Islet of Langerhans (tissue), 1 donor: Measurements from ENCODE around the gene SSNA1.
A peak's percentile ranks its signal among the peaks of the same experiment; 100 is the strongest.

Experiments
- FAIRE-seq: peaks from one replicate; lab custom pipeline; 2011; peaks lifted over from hg19 to GRCh38; lab: Jason Lieb, UNC

SSNA1 gene

DNA sequence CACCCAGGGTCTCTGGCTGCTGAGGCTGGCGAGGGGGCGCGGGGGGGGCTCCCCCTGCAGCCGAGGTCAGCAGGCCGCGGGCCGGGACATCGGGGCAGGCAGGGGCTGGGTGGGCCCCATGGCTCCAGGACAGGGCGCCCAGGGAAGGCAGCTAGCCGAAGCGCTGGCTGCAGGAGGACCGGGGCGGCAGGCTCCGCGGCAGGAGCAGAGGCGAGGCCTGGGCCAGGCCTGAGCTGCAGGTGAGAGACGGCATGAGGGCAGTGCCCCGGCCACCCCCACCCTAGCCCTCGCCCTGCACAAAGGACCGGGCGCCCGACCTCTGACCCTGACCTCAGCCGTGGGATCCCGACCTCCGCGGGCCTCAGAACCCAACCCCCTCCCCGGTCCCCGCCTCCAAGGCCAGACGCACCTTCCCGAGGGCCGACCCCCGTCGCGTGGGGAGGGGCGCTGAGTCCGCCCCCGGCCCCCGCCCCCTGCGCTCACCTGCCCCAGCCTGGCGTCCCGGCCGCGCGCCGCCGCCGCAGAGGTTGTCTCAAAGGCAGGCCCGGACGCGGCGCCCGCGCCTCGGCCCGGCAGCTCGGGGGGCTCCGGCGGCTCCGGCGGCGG is 33.1 kb downstream of the SSNA1 start:
- no peak for FAIRE-seq

DNA sequence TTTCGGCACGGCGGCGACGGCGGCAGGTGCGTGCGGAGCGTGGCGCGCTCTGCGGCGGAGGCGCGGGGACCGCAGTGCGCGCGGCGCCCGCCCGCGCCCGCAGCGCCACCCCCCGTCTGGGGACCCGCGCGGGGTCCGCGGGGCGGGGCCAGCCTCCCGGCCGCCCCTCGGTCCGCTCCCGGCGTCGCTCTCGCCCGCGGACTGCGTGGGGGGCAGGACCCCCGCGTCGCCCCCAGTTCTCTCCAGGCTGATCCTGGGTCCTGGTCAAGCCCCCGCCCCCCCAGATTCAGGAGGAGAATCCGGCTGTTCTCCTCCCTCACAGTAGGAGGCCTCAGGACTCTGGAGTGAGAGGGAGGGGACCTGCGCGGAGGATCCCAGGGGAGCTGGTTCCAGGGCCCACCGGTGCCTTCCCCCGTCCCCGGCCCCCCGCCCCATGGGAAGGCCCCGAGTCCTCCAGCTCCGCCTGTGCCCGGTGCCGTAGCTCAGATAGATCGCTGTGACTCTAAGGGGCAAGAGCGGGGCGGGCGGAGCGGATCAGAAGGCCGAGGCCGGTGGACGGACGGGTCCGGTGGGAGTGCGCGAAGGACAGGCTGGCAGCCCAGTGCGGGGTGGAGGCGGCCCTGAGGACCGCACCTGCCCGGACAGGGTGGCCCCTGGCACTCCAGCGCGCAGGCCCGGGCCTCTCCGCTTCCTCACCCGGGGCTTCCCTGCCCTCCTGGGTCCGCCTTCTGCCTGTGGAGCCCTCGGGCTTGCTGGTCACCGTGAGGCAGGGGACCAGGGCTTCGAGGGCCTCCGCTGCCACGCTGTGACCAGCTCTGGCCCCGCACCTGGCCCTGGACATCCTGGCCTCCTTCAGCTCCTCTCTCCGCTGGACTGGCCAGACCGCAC is 34.0 kb downstream of the SSNA1 start, which contains the start of gene RNF208:
Gene RNF208, minus strand, starts transcription at position 51 of the 888 bp plus-strand sequence. CDS start 1,028 bp downstream, outside the sequence.
- no peak for FAIRE-seq

DNA sequence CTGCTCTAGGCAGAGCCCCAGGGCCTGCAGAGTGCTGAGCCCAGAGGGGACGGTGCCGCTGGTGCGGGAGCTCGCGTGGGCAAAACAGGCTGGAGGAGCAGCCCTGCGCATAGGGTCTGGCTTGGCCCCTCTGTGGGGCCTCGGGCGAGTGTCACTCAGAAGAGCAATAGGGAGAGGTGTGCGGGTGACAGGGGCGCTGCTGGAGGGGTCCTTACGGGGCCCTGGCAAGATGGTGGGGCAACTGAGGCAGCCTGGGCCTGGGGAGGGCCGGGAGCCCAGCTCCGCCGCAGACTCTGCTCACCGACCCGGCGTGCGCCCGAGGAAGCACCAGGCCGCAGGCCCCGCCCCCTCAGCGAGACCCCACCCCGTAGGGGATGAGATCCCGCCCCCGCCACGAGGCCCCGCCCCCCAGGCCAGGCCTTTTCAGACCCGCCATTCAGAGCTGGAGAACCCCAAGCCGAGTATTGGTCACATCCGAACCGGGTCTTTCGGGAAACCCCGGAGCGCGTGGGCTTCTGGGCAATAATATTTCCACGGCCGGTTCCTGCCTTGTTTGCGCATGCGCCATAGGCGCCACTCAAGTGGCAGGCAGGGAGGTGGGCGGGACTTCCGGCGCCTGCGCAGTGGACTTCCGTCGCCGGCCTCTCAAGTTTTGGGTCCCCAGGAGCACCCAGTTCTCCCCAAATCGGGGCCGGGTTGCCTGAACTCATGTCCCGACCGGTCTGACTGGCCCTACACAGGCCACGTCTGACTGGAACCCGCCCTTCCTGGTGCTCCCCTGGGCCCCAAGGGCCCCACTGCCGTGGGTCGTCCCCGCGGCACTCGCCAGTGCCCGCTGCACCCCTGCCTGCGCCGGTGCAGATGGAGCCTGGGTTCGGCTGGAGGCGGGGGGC is 34.8 kb downstream of the SSNA1 start:
- FAIRE-seq, result peak; percentile 27

DNA sequence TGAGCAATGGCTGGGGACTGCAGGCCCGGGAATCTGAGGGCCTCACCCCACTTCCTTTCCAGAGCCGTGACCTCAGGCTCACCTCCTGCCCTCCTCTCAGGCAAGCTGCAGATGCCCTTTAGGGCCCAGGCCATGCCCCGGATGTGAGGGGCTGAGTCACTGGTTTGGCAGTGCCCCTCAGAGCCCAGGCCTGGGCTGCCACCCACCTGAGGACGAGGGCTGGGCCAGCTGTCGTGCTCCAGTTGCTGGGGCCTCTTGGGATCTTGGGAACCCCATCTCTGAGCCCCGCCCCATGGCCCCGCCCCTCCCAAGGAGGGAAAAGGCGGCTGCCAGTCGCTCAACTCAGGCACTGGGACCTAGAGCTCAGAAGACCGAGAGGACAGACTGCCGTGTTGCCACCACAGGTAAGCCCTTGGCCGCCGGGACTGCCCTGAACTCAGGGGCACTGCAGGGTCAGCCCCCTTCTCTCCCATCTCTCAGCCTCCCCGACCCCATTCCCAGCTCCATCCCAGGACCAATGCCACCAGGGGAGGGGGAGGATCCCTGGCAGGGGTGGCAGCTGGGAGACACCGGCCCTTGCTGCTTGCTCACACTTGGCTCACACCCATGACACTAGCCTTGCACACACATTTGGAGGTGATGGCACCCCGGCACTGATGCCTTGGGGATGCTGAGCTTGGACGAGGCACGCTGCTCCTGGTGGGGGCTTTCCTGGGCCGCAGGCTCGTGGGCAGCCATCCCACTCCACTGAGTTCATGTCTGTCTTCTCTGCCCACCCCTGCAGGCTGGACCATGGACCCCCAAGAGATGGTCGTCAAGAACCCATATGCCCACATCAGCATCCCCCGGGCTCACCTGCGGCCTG is 36.6 kb downstream of the SSNA1 start, which contains the start of gene CYSRT1:
Gene CYSRT1, plus strand, starts transcription at position 345 of the 865 bp plus-strand sequence. Its CDS starts 448 bp downstream, at position 793.
- FAIRE-seq, result no peak

DNA sequence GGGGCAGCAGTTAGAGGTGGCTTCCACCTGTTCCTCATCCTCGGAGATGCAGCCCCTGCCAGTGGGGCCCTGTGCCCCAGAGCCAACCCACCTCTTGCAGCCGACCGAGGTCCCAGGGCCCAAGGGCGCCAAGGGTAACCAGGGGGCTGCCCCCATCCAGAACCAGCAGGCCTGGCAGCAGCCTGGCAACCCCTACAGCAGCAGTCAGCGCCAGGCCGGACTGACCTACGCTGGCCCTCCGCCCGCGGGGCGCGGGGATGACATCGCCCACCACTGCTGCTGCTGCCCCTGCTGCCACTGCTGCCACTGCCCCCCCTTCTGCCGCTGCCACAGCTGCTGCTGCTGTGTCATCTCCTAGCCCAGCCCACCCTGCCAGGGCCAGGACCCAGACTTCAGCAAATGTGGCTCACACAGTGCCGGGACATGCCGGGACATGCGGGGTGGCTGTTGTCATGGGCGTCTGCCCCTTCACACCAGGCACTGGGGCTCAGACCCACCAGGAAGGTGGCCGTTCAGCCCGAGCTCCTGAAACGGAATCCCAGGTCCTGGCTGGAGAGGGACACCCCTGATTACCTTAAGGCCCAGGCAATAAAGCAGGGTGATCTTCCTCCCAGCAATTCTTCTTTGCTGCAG is 37.3 kb downstream of the SSNA1 start:
- FAIRE-seq, result no peak

DNA sequence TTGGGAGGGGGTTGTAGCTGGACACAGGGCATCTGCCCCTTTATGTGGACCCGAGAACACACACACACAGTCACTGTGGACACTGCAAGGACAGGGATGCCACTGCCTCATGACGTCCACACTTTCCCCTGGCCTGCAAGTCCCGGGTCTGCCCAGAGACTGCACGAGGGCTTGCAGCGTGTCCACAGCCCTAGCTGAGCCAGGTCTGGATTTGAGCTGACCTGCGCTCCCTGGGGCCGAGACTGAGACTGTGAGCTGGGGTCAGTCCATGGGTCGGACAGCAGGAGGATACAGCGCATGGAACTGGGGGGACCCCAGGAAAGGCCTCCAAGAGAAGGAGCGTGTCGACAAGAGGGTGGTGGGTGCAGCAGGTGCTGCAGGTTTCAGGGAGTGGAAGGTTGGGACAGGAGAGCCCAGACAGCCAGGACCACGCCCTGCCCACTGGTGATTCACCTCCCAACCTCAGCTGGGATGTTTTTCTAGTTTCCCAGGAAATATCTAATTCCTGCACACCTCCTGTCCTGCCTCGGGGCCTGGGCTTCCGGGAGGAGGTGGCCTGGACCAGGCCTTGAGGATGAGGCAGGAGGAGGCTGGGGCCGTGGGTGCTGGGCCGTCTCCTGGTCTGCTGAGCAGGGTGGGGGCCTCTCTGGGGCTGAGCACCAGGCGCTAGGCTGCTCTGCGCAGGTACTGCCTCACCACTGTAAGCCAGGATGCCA is 38.0 kb downstream of the SSNA1 start:
- FAIRE-seq, result no peak

DNA sequence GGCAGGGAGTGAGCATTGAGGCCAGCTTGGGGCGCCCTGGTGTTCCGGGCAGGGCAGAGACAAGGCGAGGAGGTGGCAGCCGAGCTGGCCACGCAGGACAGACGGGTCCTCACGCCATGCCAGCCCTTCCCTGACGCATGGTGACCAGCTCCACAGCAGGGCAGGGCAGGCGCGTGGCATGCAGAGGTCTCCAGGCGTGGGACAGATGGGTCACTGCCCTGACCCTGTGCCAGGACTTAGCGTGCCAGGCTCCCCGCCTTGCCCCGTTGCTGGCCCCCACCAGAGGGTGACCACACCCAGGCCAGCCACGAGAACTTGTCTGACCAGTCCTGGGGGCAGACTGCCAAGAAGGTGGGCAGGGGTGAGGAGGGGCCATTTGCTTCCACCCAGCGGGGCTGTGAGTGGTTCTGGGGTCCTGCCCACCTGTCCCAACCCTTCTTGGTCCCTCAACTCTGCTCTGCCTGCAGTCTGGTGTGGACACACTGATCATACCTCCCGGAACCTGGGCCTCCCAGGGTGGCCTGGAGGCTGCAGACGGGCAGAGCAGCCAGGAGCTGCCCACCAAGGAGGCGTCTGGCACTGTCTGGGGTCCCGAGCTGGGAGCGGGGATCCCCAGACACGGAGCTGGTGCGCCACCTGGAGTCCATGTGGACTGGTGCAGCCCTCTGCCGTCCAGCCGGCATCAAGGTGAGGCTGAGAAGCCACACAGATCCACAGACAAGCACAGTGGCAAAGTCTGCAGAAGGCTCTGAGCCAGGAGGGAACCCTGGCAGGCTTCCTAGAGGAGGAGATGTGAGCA is 38.8 kb downstream of the SSNA1 start, which contains the start of gene RNF224:
Gene RNF224, plus strand, starts transcription at position 449 of the 799 bp plus-strand sequence. CDS start 834 bp downstream, outside the sequence.
- FAIRE-seq, result no peak

DNA sequence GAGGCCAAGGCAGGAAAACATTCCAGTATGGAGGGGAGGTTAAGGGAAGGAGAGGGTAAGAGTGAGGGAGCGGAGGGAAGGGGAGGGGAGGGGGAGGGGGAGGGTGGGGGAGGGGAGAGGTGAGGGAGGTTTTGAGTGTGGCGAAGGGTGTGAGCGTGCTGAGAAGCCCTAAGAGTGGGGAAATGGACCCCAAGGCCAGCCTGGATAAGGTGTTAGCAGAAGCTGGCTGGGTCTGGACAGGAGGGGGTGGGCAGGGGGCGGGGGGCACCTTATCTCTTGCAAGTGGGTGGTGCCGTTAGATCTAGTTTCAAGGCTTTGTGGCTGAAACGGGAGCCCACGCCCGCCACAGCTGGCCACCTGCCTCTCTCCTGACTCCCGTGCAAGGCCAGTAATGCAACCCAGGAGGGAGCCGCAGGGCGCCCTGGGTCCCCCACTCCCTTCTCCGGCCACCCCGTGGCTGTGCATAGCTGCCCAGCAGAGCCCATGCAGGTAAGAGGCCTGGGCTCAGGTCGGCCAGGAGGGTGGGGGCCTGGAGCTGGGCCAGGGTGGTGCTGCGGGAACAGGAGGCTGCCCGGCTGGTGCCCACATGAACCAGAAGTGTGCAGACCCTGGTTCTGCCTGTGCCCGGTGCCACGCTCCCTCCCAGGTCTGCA is 39.5 kb downstream of the SSNA1 start:
- no peak for FAIRE-seq

DNA sequence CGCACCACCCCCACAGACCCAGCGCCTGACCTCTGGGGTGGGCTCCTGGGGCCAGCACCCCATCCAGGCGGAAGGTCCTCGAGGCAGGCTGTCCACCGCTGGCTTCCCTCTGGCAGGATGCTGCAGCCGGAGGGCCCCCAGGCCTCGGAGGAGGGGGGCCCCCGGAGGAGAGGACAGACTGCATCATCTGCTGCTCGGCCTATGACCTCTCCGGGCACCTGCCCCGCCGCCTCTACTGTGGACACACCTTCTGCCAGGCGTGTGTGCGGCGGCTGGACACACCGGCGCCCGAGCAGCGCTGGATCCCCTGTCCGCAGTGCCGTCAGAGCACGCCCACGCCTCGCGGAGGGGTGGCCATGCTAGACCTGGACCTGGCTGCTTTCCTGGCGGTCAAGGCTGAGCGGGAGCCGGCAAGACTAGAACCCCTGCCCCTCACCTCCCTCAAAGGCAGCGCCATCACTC is 40.1 kb downstream of the SSNA1 start:
- FAIRE-seq, result no peak

DNA sequence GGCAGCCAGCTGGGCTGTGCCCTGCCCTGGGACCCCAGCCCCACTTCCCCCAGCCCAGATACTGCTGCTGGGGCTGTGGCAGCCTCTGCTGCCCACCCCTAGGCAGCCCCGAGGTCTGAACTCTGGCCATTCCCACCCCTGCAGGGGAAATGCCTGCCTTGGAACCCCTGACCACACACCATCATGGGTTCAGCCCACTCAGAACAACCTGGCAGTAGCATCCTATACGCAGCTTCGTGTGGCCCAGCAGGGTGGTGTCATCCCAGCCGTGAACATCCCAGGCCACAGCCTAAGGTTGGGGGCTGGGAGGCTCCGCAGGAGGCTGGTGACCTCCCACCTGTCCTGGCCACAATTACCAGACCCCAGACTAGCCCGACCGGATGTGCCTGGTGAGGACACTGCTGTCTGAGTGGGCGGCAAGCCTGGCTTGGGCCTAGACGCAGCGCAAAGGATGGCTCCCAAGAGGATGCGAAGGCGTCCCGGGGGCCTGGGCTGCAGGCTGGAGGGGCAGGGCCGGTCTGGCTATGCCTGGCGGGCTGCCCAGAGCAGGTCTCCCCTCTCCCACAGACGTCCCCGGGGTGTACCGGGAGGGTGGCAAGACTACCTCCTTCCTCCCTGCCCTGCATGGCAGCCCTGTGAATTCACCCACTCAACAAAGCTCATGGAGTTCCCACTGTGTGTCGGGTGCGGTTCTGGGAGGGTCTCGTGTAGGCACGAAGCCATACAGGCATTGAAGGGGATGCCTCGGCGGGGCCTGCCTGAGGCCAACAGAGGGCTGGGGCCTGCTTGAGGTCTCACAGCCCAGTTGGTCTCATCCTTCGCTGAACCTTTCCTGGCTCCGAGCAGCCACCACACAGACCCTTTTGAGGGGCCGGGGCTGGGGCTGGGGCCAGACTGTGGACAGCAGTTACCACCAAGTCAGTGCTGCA is 40.8 kb downstream of the SSNA1 start:
- FAIRE-seq, result no peak

DNA sequence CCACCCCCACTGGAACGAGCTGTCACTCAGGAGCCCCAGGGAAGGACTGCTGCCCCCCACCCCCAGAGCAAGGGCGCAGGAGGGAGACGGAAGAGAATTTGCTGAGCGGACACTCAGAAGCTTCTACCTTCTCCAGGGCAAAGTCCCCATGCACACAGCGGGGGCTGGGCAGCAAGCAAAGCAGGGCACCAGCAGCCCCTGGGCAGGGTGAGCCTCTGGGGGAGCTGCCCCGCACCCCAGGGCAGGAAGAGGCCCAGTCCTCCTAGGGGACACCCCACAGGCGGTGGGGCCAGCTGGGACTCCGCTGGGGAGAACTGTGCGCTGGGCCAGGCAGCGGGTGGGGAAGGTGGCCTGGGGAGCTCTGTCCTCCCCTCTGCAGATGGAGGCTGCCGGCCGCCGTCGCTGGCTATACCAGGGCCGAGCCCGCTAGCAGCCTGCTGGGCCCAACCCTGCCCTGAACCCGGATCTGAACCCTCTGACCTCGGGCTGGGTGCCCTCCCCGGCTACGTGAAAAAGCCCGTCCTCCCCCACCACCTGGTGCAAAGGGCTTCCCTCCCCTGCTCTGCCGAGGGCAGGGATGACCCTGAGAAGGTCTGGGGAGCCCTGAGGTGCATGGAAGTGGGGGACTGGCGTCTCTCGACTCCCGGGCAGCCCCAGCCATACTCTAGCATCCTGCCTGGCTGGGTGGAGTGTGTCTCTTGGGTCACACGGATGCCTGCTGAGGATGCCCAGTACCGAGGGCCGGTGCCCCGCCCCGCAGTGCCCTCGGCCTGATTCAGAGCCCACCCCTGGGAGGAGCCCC is 41.6 kb downstream of the SSNA1 start:
- FAIRE-seq, result no peak

DNA sequence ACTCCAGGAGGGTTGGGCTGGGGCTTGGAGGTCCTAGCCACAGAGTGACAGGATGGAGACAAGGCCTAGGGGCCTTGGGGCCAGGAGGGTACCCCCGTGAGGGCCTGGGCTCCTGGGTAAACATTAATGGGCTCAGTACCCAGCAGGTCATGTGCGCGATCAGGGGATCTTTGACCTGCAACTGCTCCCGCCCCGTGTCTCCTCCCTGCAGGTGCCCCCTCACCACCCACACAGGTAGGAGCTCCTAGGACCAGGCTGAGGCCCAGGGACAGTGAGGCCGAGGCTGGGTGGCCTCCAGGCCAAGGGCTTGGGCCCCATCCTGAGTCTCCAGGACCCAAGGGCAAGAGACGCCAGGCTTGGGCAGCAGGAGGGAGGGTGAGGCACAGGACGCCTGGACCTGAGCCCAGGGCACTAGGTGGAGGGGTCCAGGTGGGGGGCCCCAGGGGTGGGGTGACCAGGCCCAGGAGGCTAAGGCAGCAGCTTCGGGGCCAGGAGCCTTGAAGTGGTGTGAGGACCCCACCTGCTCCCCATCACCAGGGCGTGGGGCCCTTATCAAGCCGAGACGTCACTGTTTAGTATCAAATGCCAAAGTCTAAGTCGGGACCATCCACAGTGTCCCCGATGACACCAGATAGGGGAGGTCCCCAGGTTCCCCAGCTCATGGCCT is 42.4 kb downstream of the SSNA1 start, which contains the start of gene SLC34A3:
Gene SLC34A3, plus strand, starts transcription at position 197 of the 667 bp plus-strand sequence. CDS start 802 bp downstream, outside the sequence.
- no peak for FAIRE-seq

DNA sequence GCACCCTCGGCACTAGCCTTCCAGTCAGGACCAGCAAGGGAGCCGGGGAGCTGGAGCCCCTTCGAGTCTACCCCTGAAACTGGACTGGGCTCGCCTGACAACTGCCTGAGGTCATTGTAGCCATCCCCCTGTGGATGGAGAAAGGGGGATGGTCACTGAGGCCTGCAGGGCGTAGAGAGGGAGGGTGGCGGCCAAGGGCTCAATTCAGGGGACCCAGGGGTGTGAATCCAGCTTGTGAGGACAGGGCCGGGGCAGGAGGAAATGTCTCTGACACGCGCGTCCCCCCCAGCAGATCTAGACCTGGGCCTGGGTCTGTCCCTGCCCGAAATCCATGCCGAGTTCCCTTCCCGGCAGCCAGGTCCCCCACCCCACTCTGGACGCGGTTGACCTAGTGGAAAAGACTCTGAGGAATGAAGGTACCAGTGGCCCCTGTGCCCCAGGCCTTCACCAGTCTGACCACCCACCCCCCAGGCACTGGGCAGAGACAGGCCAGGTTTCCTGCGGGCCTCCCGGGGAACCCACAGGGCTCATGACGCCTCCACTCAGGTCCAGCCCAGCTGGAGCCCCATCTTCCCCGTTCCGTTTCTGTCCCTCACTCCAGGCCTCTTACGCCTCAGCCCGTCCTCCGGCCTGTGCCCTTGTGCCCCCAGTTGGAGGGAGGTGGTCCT is 43.0 kb downstream of the SSNA1 start:
- FAIRE-seq, result no peak

DNA sequence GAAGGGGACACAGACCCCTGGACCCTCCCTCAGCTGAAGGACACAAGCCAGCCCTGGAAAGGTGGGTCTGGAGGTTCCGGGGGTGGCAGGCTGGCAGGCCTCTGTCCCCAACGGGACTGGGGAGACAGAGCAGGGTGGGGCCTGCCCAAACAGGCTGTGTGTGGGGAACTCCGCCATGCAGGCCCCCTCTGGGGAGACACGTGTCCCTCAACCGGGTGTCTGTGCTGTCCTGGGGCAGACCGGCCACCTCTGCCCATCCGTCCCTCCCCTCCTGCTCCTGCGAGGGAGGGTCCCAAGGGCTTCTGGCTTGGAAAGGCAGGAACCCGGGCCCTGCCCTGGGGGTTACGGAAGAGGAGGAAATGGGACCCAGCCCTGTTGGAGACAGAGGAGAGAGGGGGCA is 43.6 kb downstream of the SSNA1 start:
- FAIRE-seq, result no peak

DNA sequence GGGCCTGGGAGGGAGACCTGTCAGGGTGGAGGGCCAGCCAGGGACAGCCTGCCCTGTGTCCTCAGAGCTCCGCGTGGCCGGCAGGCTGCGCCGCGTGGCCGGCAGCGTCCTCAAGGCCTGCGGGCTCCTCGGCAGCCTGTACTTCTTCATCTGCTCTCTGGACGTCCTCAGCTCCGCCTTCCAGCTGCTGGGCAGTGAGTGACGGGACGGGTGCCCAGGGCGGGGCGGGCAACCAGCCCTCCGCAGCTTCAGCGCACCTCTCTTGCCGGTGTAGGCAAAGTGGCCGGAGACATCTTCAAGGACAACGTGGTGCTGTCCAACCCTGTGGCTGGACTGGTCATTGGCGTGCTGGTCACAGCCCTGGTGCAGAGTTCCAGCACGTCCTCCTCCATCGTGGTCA is 44.0 kb downstream of the SSNA1 start:
- FAIRE-seq, result no peak
